Nephron (organoid): ENCODE data around the gene DUSP16.

Experiments used
- H3K27ac Mint-ChIP-seq, 3 experiments: 2 replicates each; pipeline ENCODE4 v1.8.0; 2020; ENCODE audit warnings: mixed read lengths in 3 of 3, mild to moderate bottlenecking in 2 of 3, moderate library complexity in 1 of 3
- H3K27me3 Mint-ChIP-seq: 2 replicates; pipeline ENCODE4 v1.8.0; 2021; ENCODE audit warnings: low read depth, mild to moderate bottlenecking, moderate library complexity, mixed read lengths
- H3K36me3 Mint-ChIP-seq: 2 replicates; pipeline ENCODE4 v1.8.0; 2020; ENCODE audit warnings: low read depth, mixed read lengths
- H3K4me1 Mint-ChIP-seq: 2 replicates; pipeline ENCODE4 v1.8.0; 2020; ENCODE audit warnings: mixed read lengths
- H3K4me3 Mint-ChIP-seq, 3 experiments: 2 replicates each; pipeline ENCODE4 v1.8.0; 2020; ENCODE audit warnings: mild to moderate bottlenecking in 3 of 3, mixed read lengths in 3 of 3, moderate library complexity in 2 of 3
- H3K9me3 Mint-ChIP-seq: 2 replicates; pipeline ENCODE4 v1.8.0; 2020; ENCODE audit warnings: mixed read lengths
- TF ChIP-seq, protein P1 (sequence below), 3 experiments: fragments of 200-600 bp; sonication (generic); IDR thresholded peaks; one replicate each; pipeline ENCODE4 v1.5.0; 2021; ENCODE audit warnings: antibody characterized with exemption in 3 of 3; ENCODE audit not compliant: unreplicated experiment in 3 of 3

Gene DUSP16

GRCh38 chr12:12469386-12469785 lies 93.3 kb downstream of the DUSP16 start:
- Mint-ChIP-seq H3K4me1 (no peaks in the 10 kb centered on the region), H3K36me3 (peaks cover 68% of the 10 kb centered on the region), H3K27me3 (peaks cover 3% of the 10 kb centered on the region), H3K4me3 (no peak overlapping the region), H3K9me3 (peaks cover 11% of the 10 kb centered on the region), H3K27ac (no peak overlapping the region)
- TF ChIP-seq, protein P1, sequence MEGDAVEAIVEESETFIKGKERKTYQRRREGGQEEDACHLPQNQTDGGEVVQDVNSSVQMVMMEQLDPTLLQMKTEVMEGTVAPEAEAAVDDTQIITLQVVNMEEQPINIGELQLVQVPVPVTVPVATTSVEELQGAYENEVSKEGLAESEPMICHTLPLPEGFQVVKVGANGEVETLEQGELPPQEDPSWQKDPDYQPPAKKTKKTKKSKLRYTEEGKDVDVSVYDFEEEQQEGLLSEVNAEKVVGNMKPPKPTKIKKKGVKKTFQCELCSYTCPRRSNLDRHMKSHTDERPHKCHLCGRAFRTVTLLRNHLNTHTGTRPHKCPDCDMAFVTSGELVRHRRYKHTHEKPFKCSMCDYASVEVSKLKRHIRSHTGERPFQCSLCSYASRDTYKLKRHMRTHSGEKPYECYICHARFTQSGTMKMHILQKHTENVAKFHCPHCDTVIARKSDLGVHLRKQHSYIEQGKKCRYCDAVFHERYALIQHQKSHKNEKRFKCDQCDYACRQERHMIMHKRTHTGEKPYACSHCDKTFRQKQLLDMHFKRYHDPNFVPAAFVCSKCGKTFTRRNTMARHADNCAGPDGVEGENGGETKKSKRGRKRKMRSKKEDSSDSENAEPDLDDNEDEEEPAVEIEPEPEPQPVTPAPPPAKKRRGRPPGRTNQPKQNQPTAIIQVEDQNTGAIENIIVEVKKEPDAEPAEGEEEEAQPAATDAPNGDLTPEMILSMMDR (IDR thresholded peaks at IDR 0.05; ENCODE audit: unreplicated experiment in 3 of 3): no peak

GRCh38 chr12:12468575-12468974 lies 94.1 kb downstream of the DUSP16 start:
- Mint-ChIP-seq H3K36me3 (peaks cover 63% of the 10 kb centered on the region), H3K27ac (no peak overlapping the region), H3K9me3 (peaks cover 11% of the 10 kb centered on the region), H3K27me3 (peaks cover 3% of the 10 kb centered on the region), H3K4me3 (no peak overlapping the region), H3K4me1 (no peaks in the 10 kb centered on the region)
- TF ChIP-seq, protein P1 (IDR thresholded peaks at IDR 0.05; ENCODE audit: unreplicated experiment in 3 of 3): no peak

GRCh38 chr12:12467688-12468261 lies 94.9 kb downstream of the DUSP16 start:
- H3K36me3 Mint-ChIP-seq: peaks cover 57% of the 10 kb centered on the region
- peaks cover 3% of the 10 kb centered on the region for H3K27me3 Mint-ChIP-seq
- H3K4me3 Mint-ChIP-seq: no peak overlapping the region
- TF ChIP-seq, protein P1 (IDR thresholded peaks at IDR 0.05; ENCODE audit: unreplicated experiment in 3 of 3): no peak
- no peaks in the 10 kb centered on the region for H3K4me1 Mint-ChIP-seq
- H3K9me3 Mint-ChIP-seq: peaks cover 11% of the 10 kb centered on the region
- H3K27ac Mint-ChIP-seq: no peak overlapping the region

DNA sequence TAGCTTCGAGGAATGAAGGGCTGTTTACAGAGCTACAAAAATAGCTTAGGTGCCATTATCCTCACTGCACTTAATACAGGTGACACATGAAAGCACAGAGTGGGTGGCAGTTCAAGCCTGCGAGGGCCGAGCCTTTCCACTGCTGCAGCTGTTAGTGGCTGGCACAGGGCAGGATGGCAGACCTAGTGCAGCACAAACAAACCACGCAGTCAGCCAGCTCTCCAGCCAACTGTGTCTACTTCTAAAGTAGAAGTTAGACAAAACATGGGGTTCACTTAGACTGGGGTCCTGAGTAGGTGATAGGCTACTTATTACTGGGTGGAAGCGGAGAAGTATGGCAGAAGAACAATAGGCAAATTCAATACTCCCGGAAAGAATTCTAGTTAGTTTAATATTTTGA lies 95.4 kb downstream of the DUSP16 start:
- peaks cover 3% of the 10 kb centered on the region for H3K27me3 Mint-ChIP-seq
- peaks cover 11% of the 10 kb centered on the region for H3K9me3 Mint-ChIP-seq
- no peak overlapping the region for H3K27ac Mint-ChIP-seq
- peaks cover 57% of the 10 kb centered on the region for H3K36me3 Mint-ChIP-seq
- H3K4me1 Mint-ChIP-seq: no peaks in the 10 kb centered on the region
- no peak overlapping the region for H3K4me3 Mint-ChIP-seq
- TF ChIP-seq, protein P1 (IDR thresholded peaks at IDR 0.05; ENCODE audit: unreplicated experiment in 3 of 3): no peak

GRCh38 chr12:12466157-12466556 lies 96.5 kb downstream of the DUSP16 start:
- H3K4me3 Mint-ChIP-seq: no peak overlapping the region
- H3K9me3 Mint-ChIP-seq: peaks cover 11% of the 10 kb centered on the region
- peaks cover 3% of the 10 kb centered on the region for H3K27me3 Mint-ChIP-seq
- TF ChIP-seq, protein P1 (IDR thresholded peaks at IDR 0.05; ENCODE audit: unreplicated experiment in 3 of 3): no peak
- no peak overlapping the region for H3K27ac Mint-ChIP-seq
- H3K4me1 Mint-ChIP-seq: no peaks in the 10 kb centered on the region
- H3K36me3 Mint-ChIP-seq: peaks cover 50% of the 10 kb centered on the region

- no peaks in the 10 kb centered on the region for H3K4me1 Mint-ChIP-seq
- no peak overlapping the region for H3K27ac Mint-ChIP-seq
- TF ChIP-seq, protein P1 (IDR thresholded peaks at IDR 0.05; ENCODE audit: unreplicated experiment in 3 of 3): no peak
- H3K4me3 Mint-ChIP-seq: no peak overlapping the region
- peaks cover 6% of the 10 kb centered on the region for H3K9me3 Mint-ChIP-seq
- H3K36me3 Mint-ChIP-seq: peaks cover 43% of the 10 kb centered on the region
- peaks cover 3% of the 10 kb centered on the region for H3K27me3 Mint-ChIP-seq
These were observed 97.1 kb downstream of the DUSP16 start for GRCh38 chr12:12465522-12465921.
